ENCODE data around the gene SLC7A5.
"Not testable (repeated sequence)": the region's sequence is repeated elsewhere in the genome, so short reads cannot be mapped to it uniquely, and the experiment has no call there.

The SLC7A5 gene

DNA sequence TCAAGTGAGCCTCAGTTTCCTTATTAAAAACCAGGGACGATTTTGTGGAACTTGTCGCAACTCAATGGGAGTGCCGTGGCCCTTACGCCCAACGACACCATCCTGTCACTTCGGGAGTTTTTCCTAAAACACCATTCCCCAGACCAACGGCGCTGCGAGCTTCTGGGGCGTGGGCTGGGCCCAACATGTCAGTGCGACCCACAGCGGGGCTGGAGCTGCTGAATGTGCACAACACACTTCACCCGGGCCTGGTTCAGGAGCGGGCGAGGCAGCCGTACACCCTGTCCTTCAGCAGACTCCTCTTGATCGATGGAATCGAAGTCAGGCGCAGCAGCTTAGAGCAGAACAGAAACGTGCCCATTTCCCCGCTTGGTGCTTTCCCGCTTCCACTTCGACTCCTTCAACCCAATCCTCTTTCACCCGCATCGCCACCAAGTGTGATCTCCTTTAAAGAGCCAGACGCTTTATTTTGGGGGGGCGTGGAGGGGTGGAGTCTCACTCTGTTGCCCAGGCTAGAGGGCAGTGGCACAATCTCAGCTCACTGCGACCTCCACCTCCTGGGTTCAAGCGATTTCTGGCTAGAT lies 13.2 kb upstream of the SLC7A5 start:
- TF ChIP-seq, protein P1, sequence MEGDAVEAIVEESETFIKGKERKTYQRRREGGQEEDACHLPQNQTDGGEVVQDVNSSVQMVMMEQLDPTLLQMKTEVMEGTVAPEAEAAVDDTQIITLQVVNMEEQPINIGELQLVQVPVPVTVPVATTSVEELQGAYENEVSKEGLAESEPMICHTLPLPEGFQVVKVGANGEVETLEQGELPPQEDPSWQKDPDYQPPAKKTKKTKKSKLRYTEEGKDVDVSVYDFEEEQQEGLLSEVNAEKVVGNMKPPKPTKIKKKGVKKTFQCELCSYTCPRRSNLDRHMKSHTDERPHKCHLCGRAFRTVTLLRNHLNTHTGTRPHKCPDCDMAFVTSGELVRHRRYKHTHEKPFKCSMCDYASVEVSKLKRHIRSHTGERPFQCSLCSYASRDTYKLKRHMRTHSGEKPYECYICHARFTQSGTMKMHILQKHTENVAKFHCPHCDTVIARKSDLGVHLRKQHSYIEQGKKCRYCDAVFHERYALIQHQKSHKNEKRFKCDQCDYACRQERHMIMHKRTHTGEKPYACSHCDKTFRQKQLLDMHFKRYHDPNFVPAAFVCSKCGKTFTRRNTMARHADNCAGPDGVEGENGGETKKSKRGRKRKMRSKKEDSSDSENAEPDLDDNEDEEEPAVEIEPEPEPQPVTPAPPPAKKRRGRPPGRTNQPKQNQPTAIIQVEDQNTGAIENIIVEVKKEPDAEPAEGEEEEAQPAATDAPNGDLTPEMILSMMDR (IDR thresholded peaks at IDR 0.05; ENCODE audit: extremely low read depth, missing control alignments): no peak
- no peak for DNase-seq (ENCODE audit: low spot score)

DNA sequence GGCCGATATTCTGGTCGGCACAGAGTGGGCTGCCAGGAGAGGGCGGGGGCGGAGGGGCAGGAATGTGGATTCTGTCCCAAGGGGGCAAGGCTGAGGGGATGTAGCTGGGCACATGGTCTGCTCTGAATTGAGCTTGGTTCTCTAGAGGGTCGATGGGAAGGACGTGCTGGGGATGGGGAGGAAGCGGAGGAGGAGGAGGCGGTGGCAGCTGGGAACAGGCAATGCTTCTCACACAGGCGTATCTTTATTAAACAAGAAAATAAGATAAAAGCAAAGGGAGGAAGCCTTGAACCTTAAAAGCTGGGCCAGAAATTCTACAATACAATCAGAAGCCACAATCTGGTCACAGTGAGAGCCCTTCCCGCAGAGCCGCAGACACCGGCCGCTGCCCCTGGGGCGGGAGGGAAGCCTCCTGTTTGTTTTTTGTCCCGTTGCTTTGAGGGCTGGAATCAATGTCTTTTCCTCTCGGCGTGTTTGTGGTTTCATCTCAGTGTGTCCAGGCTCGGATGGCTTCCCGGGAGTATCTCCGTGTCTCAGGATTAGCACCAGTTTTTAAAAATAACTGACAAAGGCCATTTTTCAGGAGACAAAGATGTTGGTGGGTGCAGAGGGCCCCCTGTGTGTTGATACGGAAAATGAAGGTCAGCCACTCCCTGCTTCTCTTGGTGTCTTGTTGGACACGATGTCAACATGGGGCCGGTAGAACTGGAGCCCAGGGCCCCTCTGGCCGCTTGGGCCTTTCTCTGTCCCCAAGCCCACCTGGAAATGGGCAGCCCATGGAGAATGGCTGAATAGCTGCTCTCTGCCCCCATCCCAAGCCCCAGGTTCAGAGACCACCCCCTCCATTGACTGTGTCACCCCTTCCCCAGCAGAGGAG lies 12.3 kb upstream of the SLC7A5 start:
- no peak for DNase-seq (ENCODE audit: low spot score)
- TF ChIP-seq, protein P1 (IDR thresholded peaks at IDR 0.05; ENCODE audit: extremely low read depth, missing control alignments): no peak

DNA sequence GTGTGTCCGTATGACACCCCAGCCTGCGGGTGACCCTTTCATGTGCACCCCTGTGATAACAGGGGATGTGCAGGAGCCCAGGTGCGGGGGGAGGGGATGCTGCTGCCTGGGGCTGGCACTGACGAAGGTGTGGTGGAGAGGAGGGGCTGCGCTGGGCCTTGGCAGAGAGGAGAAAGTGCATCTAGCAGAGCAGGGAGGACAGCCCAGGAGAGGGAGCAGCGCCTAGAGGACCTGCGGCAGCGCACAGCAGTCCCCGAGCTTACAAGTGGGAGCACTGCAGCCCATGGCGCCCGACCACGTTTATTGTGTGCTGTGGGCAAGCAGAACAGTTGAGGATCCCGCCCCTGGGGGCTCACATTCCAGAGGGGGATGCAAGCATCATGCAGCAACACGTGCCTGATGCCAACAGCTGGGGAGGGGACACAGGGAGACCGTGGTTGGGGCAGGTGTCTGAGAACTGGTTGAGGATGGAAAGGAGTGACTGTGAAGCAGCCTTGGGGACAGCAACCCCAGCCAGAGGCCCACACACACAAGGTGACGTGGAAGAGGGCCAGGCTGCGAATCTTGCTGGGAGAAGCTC lies 10.9 kb upstream of the SLC7A5 start:
- TF ChIP-seq, protein P1 (IDR thresholded peaks at IDR 0.05; ENCODE audit: extremely low read depth, missing control alignments): no peak

DNA sequence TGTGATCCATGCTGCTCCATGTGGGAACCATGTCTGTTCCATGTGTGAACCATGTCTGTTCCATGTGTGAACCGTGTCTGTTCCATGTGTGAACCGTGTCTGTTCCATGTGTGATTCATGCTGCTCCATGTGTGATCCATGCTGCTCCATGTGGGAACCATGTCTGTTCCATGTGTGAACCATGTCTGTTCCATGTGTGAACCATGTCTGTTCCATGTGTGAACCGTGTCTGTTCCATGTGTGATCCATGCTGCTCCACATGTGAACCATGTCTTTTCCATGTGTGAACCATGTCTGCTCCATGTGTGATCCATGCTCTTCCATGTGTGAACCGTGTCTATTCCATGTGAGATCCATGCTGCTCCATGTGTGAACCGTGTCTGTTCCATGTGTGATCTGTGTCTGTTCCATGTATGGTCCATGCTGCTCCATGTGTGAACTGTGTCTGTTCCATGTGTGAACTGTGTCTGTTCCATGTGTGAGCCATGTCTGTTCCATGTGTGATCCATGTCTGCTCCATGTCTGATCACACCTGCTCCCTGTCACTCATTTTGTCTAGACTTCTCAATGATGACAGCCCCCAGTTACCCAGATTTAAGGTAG lies 10.2 kb upstream of the SLC7A5 start:
- DNase-seq (ENCODE audit: low spot score): not testable (repeated sequence)

More for the DNA sequence above, 10.9 kb upstream of the SLC7A5 start:
- no peak for DNase-seq (ENCODE audit: low spot score)

DNA sequence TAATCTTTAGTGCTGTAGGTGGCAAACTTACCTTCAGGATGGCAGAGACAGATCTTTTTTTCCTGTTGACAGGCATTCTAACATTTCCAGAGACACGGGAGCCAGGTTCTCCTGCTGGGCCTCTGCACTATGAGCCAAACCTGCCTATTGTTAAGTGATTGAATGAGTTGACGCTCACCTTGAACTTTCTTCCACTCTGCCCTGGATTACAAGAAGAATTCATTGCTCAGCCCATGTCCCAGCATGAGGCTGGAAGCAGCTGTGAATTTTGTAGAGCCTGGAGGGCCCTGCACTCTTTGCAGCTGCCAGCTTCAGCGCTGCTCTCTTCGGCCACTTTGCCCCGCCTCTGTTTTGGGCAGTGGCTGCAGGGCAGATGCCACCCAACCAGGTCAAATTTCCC lies 9.4 kb upstream of the SLC7A5 start:
- TF ChIP-seq, protein P1 (IDR thresholded peaks at IDR 0.05; ENCODE audit: extremely low read depth, missing control alignments): no peak
- no peak for DNase-seq (ENCODE audit: low spot score)

DNA sequence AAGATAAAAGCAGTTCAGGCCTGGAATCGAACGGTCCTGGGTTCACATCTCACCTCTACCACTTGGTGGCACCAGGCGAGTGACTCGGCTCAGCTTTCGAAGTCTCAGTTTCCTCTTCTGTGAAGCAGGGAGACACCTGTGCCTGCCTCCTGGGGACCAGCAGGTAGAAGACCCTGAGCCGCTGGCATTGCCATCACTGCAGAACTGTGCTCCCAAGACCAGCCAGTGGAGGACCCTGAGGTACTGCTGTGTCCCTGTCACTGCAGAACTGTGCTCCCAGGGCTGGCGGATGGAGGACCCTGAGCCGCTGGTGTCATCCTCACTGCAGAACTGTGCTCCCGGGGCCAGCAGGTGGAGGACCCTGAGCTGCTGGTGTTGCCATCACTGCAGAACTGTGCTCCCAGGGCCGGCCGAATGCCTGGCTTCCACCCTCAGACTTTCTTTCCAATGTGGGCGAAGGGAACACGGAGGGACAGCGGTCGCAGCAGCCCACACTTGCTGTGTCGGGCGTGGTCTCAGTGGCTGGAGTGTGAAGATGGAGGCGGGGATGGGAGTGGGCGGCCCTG lies 8.7 kb upstream of the SLC7A5 start:
- DNase-seq (ENCODE audit: low spot score): peak; percentile 39
- TF ChIP-seq, protein P1 (IDR thresholded peaks at IDR 0.05; ENCODE audit: extremely low read depth, missing control alignments): no peak

DNA sequence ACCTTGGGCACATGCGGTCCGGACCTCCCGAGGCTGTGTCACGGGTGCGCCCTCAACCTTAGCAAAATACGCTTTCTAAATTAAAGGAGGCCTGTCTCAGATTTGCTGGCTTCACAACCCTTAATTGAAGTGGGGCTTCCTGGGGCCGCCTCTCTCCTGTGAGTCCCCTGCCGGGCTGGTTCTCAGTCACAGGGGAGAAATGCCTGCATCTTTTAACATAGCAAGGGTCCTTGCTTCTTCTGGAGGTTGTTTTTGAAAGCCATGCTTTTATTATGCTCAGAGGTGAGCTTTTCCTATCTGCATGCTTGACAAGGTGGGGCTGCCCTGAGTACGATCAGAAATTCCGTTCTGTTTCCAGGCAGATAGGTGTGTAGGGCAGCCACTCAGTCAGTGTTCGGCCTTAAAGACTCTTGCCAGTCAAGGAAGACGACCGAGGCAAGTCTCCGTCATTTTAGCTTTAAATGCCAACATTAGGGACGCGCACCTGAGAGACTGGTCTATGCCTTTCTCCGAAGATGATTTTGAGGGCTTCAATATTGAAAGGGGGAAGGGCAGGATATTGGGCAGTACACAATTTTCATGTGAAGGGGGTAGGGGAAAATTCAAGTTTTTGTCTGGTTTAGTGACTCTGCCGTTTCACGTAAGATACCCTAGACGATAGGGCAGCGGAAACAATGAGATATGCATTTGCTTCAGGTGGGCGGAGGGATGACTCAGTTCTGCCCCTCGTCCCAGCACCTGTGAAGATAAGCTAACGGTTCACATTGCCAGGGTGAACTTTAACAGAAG lies 5.5 kb upstream of the SLC7A5 start:
- DNase-seq (ENCODE audit: low spot score): peak; percentile 60
- TF ChIP-seq, protein P1 (IDR thresholded peaks at IDR 0.05; ENCODE audit: extremely low read depth, missing control alignments): no peak

DNA sequence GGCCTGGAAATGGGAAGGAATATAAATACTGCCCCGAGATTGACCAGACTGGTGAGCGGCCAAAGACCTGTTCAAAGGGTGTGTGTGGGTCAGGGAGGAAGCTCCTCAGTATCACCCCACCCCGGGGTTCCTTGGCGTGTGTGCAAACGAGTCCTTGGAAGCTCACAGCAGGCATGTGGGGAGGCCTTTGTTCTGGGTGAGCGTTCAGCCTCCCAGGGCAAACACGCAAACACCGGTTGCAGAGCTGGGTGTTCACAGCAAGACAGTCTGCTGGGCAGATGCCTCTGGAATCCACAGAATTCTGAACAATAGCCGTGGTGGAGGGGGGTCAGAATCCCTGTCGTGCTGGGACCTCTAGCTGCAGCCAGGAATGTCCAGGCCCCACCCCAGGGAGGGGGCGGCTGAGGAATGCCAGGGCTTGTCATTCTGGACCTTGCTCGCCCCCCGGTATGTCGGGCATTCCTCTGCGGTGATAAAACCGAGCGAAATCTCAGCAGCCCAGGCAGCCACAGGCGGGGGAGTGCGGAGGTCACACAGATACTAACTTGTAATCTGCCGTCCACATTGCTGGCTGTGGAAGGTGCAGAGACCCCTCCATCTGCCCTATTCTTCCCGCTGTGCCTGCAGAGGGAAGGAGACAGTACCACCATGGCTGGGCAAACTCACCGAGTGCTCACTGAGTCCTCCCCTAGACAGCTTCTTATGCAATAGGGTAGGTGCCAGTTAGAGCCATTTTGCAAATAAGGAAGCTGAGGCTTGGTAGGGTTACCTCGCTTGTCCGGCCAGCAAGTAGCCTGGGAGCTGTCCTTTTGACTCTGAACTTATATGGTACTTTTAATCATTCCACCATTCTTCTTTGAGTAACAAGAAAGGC lies 1.3 kb upstream of the SLC7A5 start:
- not testable (repeated sequence) for DNase-seq (ENCODE audit: low spot score)

DNA sequence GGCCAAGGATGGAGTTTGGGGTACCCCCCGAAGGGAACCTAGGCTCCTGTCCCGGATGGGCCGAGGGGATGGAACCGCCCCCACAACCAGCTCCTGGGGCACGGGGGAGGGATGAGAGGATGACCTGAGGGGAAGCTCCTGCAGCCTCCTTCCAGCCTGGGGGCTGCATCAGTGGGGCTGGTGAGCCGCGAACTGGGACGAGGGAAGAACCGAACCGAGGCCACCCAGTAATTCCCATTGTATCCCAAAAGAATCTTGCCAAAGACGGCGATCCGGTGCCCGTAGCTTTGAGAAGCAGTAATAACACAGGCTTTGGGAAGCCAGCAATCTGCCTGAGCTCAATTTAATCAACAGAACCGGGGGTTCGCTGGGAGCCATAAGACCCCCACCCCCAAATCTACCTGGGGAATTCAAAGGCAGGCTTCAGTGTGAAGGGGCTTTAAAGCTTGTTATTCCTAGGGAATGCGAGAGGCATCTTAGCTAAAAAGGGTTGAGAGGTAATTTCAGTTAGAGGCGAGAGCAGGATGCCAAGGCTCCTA lies 641 bp upstream of the SLC7A5 start:
- DNase-seq (ENCODE audit: low spot score): not testable (repeated sequence)
